ENCODE measurements around the gene HPCA.

Gene HPCA

GRCh38 chr1:32931760-32932159, 45.5 kb downstream of the HPCA start:
- Histone ChIP-seq H3K4me3 (ENCODE audit: low read depth, low read length) (no peak overlapping the region), H2BK12ac (ENCODE audit: low read length) (peak overlapping the region; percentile 78), H3K9me3 (ENCODE audit: insufficient read depth, low read depth, low read length) (no peaks in the 10 kb centered on the region), H3K9ac (ENCODE audit: low read length) (no peak overlapping the region), H3K18ac (ENCODE audit: low read length) (no peak overlapping the region), H3K79me2 (ENCODE audit: control insufficient read depth, insufficient read depth, low read length, poor library complexity) (no peaks in the 10 kb centered on the region), H3K4me2 (ENCODE audit: low read length) (no peak overlapping the region), H4K91ac (ENCODE audit: low read depth, low read length) (peak overlapping the region; percentile 47), H3K23ac (ENCODE audit: low read length) (no peak overlapping the region), H2BK5ac (ENCODE audit: low read depth, low read length, poor library complexity) (no peak overlapping the region), H2AK5ac (ENCODE audit: low read length) (no peak overlapping the region), H4K8ac (ENCODE audit: low read depth, low read length) (no peak overlapping the region), H3K4ac (ENCODE audit: low read depth, low read length) (no peak overlapping the region), H3K36me3 (ENCODE audit: control insufficient read depth in 1 of 2, insufficient read depth in 2 of 2, low read length in 2 of 2) (peaks cover 5% of the 10 kb centered on the region in 2 experiments), H3K14ac (ENCODE audit: low read length) (no peak overlapping the region), H3K27me3 (ENCODE audit: insufficient read depth, low read length) (no peaks in the 10 kb centered on the region), H3K4me1 (ENCODE audit: control insufficient read depth in 1 of 2, insufficient read depth in 2 of 2, low read length in 2 of 2) (peaks cover 7 to 11% of the 10 kb centered on the region in 2 experiments), H2BK120ac (ENCODE audit: insufficient read depth, low read length, poor library complexity) (no peak overlapping the region), H3K27ac (ENCODE audit: low read depth, low read length) (no peak overlapping the region), H4K12ac (ENCODE audit: low read depth, low read length) (no peak overlapping the region), H2AFZ (ENCODE audit: insufficient read depth, low read length, poor library complexity) (no peak overlapping the region), H3K79me1 (ENCODE audit: low read length) (peaks cover 10% of the 10 kb centered on the region)
- DNase-seq, result peak in 1 of 2 donors; percentile 44
- WGBS (ENCODE audit: extremely low coverage, insufficient coverage, insufficient read length), result no CpG with 5 or more reads among the region's 1 CpG

DNA sequence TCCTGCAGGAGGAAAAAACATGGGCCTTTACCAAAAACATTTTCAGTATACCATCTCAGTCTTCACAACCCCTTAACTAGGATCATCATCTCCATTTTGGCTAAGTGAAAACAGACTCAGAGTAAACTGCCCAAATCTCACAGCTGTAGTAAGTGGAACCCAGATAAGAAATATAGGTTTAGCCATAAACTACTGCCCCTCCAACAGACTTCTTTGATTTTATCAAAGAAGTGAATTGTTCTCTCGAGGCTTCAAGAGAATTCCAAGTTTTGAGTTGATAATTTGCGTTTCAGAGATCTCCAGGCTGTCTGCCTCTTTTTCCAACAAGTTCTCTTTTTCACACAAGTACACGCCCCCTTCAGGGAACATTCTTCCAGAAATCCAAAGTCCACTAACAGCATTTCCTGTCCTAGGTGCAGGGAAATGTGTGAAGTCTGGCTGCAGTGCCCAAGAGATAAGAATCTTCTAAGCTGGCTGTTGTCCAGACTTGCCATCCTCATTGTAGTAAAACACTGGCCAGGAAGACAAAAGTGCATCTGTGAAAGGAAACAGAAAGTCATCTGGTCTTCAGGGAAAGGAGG, 47.5 kb downstream of the HPCA start:
- Histone ChIP-seq H4K8ac (ENCODE audit: low read depth, low read length) (no peak overlapping the region), H2AK5ac (ENCODE audit: low read length) (no peak overlapping the region), H3K14ac (ENCODE audit: low read length) (no peak overlapping the region), H3K4me3 (ENCODE audit: low read depth, low read length) (no peak overlapping the region), H2BK12ac (ENCODE audit: low read length) (no peak overlapping the region), H3K9me3 (ENCODE audit: insufficient read depth, low read depth, low read length) (no peaks in the 10 kb centered on the region), H2BK120ac (ENCODE audit: insufficient read depth, low read length, poor library complexity) (no peak overlapping the region), H3K79me2 (ENCODE audit: control insufficient read depth, insufficient read depth, low read length, poor library complexity) (no peaks in the 10 kb centered on the region), H3K4me1 (ENCODE audit: control insufficient read depth in 1 of 2, insufficient read depth in 2 of 2, low read length in 2 of 2) (peaks cover 4 to 9% of the 10 kb centered on the region in 2 experiments), H3K9ac (ENCODE audit: low read length) (no peak overlapping the region), H2BK5ac (ENCODE audit: low read depth, low read length, poor library complexity) (no peak overlapping the region), H3K4ac (ENCODE audit: low read depth, low read length) (no peak overlapping the region), H3K4me2 (ENCODE audit: low read length) (peak overlapping the region; percentile 37), H4K12ac (ENCODE audit: low read depth, low read length) (no peak overlapping the region), H3K23ac (ENCODE audit: low read length) (no peak overlapping the region), H3K36me3 (ENCODE audit: control insufficient read depth in 1 of 2, insufficient read depth in 2 of 2, low read length in 2 of 2) (peaks cover 12 to 14% of the 10 kb centered on the region in 2 experiments), H3K27ac (ENCODE audit: low read depth, low read length) (peak overlapping the region; percentile 90), H2AFZ (ENCODE audit: insufficient read depth, low read length, poor library complexity) (no peak overlapping the region), H3K18ac (ENCODE audit: low read length) (no peak overlapping the region), H3K79me1 (ENCODE audit: low read length) (peaks cover 5% of the 10 kb centered on the region), H3K27me3 (ENCODE audit: insufficient read depth, low read length) (no peaks in the 10 kb centered on the region), H4K91ac (ENCODE audit: low read depth, low read length) (no peak overlapping the region)
- WGBS (ENCODE audit: extremely low coverage, insufficient coverage, insufficient read length), result no CpG with 5 or more reads among the region's 3 CpGs
- DNase-seq, result peak; percentile 21 to 40

GRCh38 chr1:32934535-32934934, 48.2 kb downstream of the HPCA start:
- no CpG with 5 or more reads among the region's 10 CpGs for WGBS (ENCODE audit: extremely low coverage, insufficient coverage, insufficient read length)

DNA sequence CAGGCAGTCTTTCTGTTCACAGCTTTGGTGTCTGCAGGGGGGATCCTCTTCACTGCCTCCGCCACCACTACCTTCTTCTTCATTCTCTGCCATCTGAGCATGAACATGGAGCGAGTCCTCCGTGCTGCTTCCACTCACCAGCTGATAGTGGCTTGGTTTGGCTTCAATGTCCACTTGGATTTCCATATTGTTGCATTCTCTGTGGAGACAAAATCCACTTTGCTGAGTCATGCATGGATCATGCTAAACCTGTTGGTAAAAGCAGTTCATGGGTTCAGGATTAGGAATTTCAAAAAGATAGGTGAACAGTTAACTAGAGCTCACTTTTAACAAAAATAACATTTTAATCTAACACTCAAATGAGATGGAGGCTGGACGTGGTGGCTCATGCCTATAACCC, 50.8 kb downstream of the HPCA start:
- no peak overlapping the region for H4K12ac ChIP-seq (ENCODE audit: low read depth, low read length)
- H3K27me3 ChIP-seq (ENCODE audit: insufficient read depth, low read length), result no peaks in the 10 kb centered on the region
- H3K4me3 ChIP-seq (ENCODE audit: low read depth, low read length), result no peak overlapping the region
- peaks cover 4% of the 10 kb centered on the region for H3K79me1 ChIP-seq (ENCODE audit: low read length)
- no peak overlapping the region for H2BK12ac ChIP-seq (ENCODE audit: low read length)
- no peak overlapping the region for H2BK5ac ChIP-seq (ENCODE audit: low read depth, low read length, poor library complexity)
- no peak overlapping the region for H3K9ac ChIP-seq (ENCODE audit: low read length)
- no peak for DNase-seq
- no peaks in the 10 kb centered on the region for H3K79me2 ChIP-seq (ENCODE audit: control insufficient read depth, insufficient read depth, low read length, poor library complexity)
- H3K4me2 ChIP-seq (ENCODE audit: low read length), result no peak overlapping the region
- H3K36me3 ChIP-seq (ENCODE audit: control insufficient read depth in 1 of 2, insufficient read depth in 2 of 2, low read length in 2 of 2), result peaks cover 20 to 32% of the 10 kb centered on the region in 2 experiments
- no peak overlapping the region for H4K91ac ChIP-seq (ENCODE audit: low read depth, low read length)
- no peak overlapping the region for H3K23ac ChIP-seq (ENCODE audit: low read length)
- no peaks in the 10 kb centered on the region for H3K9me3 ChIP-seq (ENCODE audit: insufficient read depth, low read depth, low read length)
- no CpG with 5 or more reads among the region's 4 CpGs for WGBS (ENCODE audit: extremely low coverage, insufficient coverage, insufficient read length)
- H3K27ac ChIP-seq (ENCODE audit: low read depth, low read length), result no peak overlapping the region
- H2AK5ac ChIP-seq (ENCODE audit: low read length), result no peak overlapping the region
- no peak overlapping the region for H3K18ac ChIP-seq (ENCODE audit: low read length)
- H2AFZ ChIP-seq (ENCODE audit: insufficient read depth, low read length, poor library complexity), result no peak overlapping the region
- no peak overlapping the region for H3K4ac ChIP-seq (ENCODE audit: low read depth, low read length)
- no peak overlapping the region for H3K14ac ChIP-seq (ENCODE audit: low read length)
- peaks cover 2 to 4% of the 10 kb centered on the region in 2 experiments for H3K4me1 ChIP-seq (ENCODE audit: control insufficient read depth in 1 of 2, insufficient read depth in 2 of 2, low read length in 2 of 2)
- no peak overlapping the region for H2BK120ac ChIP-seq (ENCODE audit: insufficient read depth, low read length, poor library complexity)
- H4K8ac ChIP-seq (ENCODE audit: low read depth, low read length), result no peak overlapping the region

More at GRCh38 chr1:32934535-32934934, 48.2 kb downstream of the HPCA start:
- H3K4ac ChIP-seq (ENCODE audit: low read depth, low read length), result no peak overlapping the region
- H3K18ac ChIP-seq (ENCODE audit: low read length), result no peak overlapping the region
- H3K36me3 ChIP-seq (ENCODE audit: control insufficient read depth in 1 of 2, insufficient read depth in 2 of 2, low read length in 2 of 2), result peaks cover 12 to 14% of the 10 kb centered on the region in 2 experiments
- peak overlapping the region; percentile 36 for H2BK12ac ChIP-seq (ENCODE audit: low read length)
- H3K4me1 ChIP-seq (ENCODE audit: control insufficient read depth in 1 of 2, insufficient read depth in 2 of 2, low read length in 2 of 2), result peaks cover 2 to 4% of the 10 kb centered on the region in 2 experiments
- H3K4me3 ChIP-seq (ENCODE audit: low read depth, low read length), result no peak overlapping the region
- no peaks in the 10 kb centered on the region for H3K9me3 ChIP-seq (ENCODE audit: insufficient read depth, low read depth, low read length)
- H3K23ac ChIP-seq (ENCODE audit: low read length), result no peak overlapping the region
- H3K9ac ChIP-seq (ENCODE audit: low read length), result no peak overlapping the region
- peaks cover 4% of the 10 kb centered on the region for H3K79me1 ChIP-seq (ENCODE audit: low read length)
- H2BK120ac ChIP-seq (ENCODE audit: insufficient read depth, low read length, poor library complexity), result peak overlapping the region; percentile 58
- H3K79me2 ChIP-seq (ENCODE audit: control insufficient read depth, insufficient read depth, low read length, poor library complexity), result no peaks in the 10 kb centered on the region
- no peaks in the 10 kb centered on the region for H3K27me3 ChIP-seq (ENCODE audit: insufficient read depth, low read length)
- H2BK5ac ChIP-seq (ENCODE audit: low read depth, low read length, poor library complexity), result peak overlapping the region; percentile 87
- no peak overlapping the region for H2AK5ac ChIP-seq (ENCODE audit: low read length)
- no peak overlapping the region for H4K91ac ChIP-seq (ENCODE audit: low read depth, low read length)
- no peak overlapping the region for H4K12ac ChIP-seq (ENCODE audit: low read depth, low read length)
- no peak overlapping the region for H3K4me2 ChIP-seq (ENCODE audit: low read length)
- peak overlapping the region; percentile 86 for H3K27ac ChIP-seq (ENCODE audit: low read depth, low read length)
- peak overlapping the region; percentile 47 for H4K8ac ChIP-seq (ENCODE audit: low read depth, low read length)
- no peak for DNase-seq
- H3K14ac ChIP-seq (ENCODE audit: low read length), result no peak overlapping the region
- no peak overlapping the region for H2AFZ ChIP-seq (ENCODE audit: insufficient read depth, low read length, poor library complexity)
